Fibroblast of peridontal ligament (primary cell): ENCODE measurements around the gene MAPRE2.

Experiments used
- DNase-seq: peaks from one replicate; pipeline ENCODE4 v3.0.0-alpha.2; 2010; ENCODE audit errors: extremely low read depth

Gene MAPRE2

DNA sequence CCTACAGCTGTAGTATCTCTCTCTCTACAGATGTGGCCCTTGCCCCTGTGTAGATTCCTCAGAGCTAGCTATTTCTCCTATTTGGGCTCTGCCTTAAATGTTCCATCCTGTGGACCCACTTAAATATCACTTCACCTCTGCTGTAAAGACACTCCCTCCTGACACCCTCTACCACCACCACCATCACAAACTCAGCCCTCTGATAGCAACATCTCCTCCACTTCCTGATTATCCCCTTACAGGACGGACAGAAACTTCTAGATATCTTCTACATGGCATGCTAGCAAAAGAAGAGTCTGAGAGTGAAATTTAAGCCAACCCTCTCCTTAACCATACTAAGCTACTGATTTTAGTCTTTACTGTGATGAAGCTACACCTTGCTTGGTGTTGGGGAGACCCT, 3.2 kb upstream of the MAPRE2 start:
- no peak for DNase-seq

DNA sequence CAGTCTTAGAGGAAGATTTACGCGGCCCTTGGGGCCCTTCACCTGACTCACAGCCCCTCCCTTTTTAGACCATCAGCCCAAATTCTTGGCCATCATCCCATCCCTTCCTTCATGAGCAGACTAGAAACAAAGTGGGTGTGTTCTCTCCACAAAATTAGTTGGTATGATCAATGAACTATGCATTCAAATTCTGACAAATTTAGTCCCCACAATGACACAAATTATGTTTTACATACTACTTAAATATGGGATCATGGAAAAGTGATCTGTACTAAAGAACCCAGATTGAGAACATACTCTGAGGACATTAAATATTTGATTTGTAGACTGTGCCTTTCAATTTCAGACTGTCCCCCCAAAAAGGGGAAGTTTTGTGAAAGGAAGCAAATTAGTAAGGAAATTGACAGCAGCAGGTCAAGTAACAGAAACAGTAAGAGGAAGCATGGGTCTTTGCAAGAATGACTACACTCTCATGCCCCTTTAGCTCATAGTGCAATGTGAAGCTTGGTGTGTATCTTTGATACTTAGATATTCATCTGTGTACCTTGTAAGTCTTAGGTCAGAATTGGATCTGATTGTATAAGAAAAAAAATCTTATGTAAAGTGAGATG, 2.2 kb upstream of the MAPRE2 start:
- DNase-seq = no peak

DNA sequence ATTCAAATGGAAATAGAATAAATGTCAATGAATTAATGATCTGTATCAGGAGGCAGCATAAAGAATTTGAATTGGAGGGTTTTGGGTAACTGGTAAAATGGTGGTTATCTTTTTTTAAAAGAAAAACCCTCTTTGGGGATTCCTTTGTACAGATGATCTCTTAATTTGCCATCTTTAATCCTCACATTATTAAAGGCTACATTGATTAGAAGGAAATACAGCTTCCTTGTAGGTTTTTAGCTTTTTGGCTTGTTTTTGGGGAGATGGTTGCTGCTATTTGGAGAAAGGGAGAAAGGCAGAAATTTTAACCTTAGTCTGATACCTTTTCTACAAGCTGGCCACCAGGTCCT, 600 bp upstream of the MAPRE2 start:
- no peak for DNase-seq

DNA sequence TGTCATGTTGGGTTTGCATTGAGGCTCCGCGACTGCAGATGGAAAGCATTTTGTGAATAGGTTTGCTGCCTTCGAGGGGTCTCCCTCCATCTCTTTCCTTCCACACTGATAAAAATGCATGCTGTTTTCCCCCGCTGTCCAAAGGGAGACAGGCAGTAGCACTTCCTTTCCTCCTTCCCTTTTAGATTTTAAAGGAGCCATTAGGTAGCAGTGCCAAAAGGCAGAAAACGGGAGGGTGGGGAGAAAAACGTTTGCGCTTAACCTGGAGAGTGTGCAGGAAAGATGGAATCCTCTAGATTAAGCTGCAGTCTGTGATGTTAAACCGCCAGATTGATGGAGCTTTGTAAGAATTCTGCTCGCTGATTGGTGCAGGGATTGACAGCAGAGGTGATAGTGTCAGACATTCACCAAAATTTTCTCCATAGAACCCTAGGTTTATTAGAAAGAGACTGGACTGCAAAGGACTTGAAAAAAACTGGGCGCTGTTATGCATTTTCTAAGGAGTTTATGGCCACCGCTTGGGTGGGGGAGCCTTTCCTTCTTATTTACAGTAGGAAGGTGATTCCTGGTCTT, 688 bp downstream of the MAPRE2 start:
- no peak for DNase-seq

DNA sequence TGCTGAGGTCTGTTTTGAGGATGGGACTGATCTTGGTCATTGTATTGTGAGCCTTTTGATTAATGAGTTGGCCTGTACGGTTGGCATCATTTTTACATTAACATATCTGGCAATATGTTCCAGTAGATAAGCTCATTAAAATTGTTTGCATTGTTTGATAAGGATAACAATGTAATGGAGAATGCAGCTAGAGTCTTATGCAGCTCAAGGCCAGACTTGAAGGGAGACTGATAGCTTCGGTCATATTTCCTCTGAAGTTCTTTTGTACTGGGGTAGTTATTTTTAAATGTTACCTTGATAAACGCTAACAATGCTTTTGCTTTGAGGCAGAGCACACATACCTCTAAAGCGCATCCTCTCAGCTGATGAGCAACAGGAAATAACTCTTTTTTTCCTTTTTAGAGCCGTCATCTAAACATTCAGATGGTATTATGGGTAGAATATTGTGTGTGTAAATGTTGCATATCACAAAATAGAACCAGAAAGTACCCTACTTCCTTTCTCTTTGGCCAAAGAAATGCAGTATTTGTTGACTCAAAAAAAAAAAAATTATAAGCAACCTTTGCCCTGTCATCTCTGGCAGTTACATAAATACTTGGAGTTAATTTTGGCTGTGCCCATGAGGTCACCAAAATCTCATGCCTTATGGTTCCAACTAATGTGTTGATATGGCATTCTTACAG, 1.3 kb downstream of the MAPRE2 start:
- DNase-seq = no peak

DNA sequence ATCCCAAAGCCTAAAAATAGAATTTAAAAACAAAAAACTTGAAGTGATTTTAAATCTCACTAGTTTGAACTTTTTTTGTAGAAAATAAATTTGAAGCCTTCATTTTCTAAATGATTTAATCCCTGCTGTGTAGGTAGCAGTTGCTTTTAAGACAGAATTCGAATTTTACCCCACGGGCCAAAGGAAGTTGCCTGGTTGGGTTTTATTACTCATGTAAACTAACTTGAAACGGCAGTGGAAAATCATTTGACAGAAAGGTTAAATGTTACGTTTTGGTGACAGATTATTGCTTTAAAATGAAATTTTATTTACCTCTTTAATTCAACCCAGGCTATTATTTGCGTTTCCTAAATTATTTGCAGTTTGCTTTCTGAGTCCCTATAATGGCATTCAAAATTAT, 2.0 kb downstream of the MAPRE2 start:
- no peak for DNase-seq

DNA sequence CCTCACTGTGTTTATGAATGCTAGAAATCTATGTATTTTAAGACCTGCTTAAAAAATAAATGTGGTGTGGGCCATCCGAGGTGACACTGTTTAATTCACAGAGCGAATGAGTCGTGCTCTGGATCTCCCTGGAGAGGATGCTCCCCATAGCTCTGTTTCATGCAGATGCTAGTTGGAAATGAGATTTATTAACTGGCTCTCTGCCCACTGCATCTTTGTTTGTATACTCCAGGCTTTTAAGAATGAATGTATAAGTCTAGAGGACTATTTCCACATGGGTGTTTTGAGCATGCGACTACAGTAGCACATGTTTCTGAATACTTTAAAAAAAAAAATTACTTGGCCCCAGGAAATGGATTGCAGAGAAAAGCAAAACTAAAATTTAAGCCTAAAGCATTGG, 3.9 kb downstream of the MAPRE2 start:
- DNase-seq = peak; percentile 44

DNA sequence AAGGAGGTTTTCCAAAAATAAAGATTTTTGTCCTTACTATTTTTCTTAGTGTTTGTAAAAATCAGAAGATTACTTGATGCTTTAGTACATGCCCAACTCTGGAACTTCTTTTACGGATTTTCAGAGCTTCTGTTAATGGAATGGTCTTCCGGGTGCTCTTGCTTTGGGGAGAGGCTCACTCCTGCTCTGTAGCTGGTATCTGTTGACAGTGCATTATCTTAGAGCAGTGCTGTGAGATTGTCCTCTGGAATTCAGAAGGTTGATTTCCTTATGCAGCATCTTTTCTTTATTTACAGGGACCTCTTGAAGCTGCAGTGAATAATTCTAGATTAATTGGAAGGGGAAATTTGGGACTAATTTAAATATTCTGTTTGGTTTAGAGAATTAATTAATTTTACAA, 4.6 kb downstream of the MAPRE2 start:
- DNase-seq = no peak

DNA sequence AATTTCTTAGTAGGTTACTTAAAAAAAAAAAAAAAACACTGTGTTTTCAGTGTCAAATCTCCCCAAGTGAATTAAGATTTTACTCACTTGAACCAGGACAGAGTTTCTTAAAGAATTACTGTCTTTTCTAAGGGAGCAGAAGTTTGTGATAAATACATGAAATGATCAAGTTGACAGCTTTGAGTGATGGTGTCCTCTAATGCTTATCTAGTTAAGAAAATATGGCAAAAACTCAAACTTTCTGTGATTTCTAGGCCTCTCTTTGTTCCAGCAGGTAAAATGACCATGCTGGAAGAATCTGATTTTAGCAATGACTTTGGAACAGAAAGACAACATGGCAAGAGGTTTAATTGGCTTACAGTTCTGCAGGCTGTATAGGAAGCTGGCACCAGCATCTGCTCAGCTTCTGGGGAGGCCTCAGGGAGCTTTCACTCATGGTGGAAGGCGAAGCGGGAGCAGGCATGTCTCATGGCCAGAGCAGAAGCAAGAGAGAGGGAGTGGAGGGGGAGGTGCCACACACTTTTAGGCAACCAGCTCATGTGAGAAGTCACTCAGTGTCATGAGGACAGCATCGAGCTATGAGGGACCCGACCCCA, 6.6 kb downstream of the MAPRE2 start:
- no peak for DNase-seq

DNA sequence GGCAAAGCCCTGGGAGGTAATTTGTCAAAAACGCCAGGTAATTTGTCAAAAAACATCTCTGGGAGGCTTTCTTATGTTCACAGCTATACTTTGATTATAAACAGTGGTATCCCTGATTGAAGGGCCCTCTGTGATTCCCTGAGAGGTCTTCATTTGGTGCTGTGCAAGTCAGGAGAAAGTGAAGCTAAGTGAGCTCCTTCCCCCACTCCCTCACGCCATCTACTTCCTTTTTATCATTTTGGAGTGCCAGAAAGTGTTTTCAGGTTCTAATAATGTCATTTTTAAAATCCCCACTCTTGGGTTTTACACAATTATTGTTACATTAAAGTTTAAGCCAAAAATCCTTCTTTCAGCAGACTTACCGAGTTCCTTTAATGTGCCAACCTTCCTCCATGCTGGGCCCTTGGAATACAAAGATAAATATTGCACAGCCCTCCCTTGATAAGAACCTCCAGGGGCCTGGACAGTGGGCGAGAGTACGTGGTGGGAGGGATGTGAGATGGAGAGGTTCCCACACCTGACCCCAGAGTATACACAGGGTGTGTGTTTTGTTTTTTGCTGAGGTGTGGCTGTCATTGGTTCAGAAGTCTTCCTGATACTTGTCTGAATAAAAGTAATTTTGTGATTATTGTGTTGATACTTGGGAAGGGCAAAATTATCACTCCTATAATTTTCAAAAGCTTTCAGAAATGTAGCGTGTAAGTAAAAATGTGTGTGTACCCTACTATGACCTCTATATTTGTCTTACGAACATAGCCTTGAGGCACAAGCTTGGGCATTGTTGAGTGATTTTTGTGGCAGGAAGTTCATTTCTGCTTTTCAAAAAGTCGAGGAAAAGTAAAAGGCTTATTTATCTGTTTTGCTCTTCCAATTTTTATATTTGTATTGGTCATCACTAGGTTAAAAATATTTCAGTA, 8.2 kb downstream of the MAPRE2 start:
- DNase-seq = no peak

DNA sequence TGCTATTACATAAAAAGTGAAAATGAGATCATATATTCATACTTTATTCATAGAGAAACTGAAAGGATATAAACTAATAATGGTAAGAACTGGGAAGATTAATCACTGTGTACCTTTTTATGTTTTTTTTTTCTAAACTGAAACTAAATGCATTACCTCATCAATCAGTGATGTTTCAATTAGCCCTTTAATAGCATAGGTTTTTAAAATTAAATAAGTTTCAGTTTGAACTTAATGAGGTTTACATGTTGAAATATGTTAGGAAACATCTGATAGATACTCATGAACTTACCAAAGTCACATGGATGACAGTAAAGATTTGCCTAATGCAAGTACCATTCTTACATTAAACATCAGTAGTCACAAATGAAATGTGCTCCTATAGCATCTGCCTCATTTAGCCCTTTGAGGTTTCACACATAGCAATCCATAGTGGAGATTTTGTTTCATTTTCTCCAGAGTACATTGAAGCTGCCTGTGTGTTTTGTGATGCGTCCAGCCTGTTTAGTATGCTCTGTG, 8.9 kb downstream of the MAPRE2 start:
- no peak for DNase-seq

DNA sequence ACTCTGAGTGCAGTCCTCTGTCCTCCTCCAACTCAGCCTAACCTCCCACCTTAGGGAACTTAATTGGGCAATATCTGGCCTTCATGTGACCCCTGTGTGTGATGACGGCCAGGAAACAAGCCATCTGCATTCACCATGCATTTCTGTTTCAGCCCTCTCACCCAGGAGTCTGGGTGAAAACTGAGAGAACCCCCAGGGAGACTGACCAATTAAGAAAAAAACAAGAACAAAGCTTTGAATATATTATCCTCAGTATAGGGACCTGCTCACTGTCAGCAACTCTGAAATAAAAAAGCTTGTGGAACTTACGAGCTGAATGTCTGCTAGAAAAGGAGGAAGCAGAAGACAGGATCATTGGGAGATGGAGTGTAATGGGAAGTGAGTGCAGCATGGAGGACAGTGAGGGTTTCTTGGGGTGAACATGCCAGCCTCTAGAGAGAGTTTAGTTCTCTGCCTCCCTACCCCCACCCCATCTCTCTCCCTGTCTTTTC, 9.5 kb downstream of the MAPRE2 start:
- no peak for DNase-seq

DNA sequence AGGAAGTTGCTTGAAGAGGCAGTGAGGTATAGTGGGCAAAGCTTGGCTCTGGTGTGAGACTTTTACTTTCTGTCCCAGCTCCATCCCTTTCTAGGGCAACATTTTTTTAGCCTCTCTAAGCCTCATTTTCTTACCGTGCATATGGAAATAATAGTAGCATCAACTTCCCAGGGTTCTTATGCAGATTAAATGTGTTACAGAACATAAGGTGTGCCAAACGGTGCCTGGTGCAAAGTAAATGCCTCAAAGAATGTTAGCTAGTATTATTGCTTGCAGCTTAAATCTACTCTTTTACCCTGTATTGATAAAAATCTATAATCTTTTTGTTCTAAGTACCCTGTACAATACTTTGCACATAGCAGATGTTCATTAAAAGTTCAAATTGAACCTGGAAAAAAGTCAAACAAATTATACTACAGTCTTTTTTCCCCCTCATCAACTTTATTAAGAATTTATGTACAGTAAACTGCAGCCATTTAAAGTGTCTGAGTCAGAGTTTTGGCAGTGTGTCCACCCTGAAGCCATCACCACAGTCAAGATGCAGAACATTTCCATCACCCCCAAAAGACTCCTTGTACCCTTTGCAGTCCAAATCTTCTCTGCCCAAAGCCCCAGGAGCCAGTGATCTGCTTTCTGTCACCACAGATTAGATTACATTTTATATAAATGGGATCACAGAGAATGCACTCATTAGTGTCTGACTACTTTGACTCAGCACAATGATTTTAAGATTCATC, 10.6 kb downstream of the MAPRE2 start:
- no peak for DNase-seq

DNA sequence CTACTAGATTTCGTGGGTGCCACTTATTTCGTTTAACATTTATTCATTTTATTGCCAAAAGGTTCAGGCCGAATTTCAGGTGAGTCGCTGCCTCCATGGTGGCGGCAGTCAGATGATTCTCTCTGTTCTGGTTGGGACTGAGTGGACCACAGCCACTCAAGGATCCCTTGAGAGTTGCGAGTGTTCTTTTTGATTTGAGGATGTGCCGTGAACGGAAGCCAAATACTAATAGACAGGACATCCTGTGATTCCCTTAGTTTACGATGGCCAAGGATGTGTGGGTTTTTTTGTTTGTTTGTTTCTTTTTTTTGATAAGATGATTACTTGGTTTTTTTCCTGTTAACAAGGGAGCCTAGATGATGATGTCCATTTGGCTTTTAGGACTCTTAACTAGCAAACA, 13.2 kb downstream of the MAPRE2 start:
- no peak for DNase-seq

DNA sequence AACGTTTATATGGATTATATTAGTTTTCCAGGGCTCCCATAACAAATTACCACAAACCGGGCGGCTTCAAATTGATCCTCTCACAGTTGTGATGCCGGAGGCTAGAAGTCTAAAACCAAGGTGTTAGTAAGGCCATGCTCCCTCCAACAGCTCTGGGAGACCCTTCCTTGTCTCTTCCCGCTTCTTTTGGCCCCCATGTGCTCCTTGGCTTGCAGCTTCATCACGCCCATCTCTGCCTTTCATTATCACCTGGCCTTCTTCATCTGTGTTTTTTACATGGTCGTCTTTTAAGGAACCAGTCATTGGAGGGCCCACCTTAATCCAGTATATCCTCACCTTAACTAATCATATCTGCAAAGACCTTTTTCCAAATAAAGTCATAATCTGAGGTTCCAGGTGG, 13.9 kb downstream of the MAPRE2 start:
- DNase-seq = no peak

DNA sequence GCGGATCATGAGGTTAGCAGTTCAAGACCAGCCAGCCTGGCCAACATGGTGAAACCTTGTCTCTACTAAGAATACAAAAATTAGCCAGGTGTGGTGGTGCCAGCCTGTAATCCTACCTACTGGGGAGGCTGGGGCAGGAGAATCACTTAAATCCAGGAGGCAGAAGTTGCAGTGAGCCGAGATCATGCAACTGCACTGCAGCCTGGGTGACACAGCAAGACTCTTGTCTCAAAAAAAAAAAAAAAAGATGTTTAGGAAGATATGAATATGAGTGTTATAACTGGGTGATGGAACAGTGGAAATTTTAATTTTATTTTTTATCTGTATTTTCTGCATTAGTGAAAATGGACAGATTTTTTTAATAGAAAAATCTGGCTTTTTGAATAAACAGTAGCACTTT, 14.5 kb downstream of the MAPRE2 start:
- DNase-seq = no peak

DNA sequence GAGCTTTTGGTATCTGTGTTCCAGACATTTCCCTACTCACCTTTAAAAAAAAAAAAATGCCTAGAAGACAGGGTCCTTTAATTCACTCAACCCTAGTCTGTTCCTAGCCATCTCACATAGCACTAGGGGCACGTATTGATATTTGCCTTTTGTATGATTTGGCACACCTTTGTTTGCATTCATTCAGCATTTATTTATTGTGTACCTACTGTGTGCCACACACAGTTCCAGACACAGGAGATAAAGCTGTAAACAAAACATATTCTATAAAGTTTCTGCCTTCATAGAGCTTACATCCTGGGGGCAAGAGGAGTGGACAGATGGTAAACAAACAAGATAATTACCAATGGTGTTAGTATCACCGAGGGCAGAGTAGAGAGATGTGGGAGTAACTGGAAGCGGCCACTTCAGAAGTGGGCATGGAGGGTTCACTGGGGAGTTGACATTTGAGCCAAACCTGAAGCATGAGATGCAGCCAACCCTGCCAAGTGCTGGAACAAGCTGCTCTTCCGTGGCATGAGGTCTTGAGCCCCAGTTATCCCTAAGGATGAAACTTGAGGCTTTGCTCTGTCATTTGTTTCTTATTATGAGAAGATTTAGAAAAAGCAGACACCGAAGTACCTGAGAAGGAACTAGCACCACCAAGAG, 18.2 kb downstream of the MAPRE2 start:
- no peak for DNase-seq

DNA sequence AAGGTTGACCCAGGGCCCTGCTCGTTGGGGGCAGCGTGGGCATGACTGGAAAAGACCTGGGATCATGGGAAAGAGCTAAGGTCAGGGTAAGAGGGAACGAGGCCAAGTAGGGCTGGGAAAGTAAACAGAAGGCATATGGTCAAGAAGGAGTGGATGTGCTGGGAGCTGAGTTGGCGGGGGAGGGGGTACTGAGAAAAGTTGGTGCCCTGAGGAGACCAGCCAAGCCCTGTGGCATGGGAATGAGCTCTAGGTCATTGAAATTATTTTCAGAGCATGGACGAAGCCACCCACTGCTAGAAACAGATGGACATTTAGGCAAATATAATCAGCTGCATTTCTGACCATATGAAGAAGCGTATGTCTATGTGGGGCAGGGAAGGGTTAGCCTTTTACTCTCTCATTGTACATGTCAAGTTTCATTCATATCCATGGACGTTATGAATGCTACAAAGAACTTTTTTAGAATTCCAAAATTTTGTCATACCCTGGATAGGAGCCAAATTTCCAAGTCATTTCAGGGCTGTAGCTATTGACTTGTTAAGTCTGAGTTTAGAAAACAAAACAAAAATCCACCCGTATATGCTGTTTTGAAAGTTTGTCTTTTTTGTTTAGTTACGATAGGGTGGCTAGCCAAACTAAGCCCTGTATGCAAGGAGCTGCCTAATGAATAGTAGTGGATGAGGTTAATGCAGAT, 19.1 kb downstream of the MAPRE2 start:
- no peak for DNase-seq

DNA sequence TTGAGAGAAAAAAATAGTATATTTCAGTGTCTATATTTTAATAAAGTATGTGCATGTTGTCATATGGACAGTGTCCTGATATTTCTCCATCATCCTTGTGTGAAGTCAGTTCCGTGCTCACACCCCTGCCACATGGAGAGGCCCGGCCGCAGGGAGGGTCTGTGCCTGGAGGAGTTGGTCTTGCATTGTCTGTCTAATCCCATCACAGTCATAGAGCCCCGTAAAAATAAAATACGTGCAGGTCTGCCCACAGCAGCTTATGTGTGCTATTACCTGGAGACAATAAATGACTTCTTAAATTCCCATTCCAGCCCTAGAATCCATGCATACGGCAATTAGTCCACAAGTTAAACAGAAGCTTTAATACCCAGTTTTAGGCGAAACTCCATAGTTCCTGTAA, 20.1 kb downstream of the MAPRE2 start:
- no peak for DNase-seq

DNA sequence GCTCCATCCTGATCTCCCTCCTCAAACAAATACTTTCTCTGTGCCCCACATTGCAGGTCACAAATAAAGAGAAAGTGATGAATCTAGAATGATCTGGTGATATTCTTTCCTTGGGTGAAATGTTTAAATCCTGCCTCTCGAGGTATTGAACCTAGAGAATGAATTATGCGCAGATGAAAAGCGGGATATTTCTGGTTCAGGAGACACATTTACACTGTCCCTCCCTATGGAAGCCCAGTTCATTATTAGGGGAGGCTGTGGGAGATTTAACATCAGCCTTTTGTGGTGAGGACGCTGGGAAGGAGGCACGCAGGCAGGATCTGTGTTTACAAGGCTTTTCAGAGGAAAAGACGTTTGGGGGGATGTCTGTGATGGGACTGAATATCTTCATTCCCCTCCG, 20.6 kb downstream of the MAPRE2 start:
- no peak for DNase-seq
